Left colon (tissue), 2 donors: Measurements from ENCODE around the gene MALAT1. TPM values are rescaled to one million over a fixed set of nuclear protein-coding genes. Genes with fewer than 3 reads are reported as not detected.

Source experiments
- ATAC-seq: fragments of 200-7000 bp; cut with Tn5 transposase; one replicate; pipeline ENCODE4 v1.9.1; 2020; ENCODE audit warnings: mild to moderate bottlenecking, moderate library complexity
- DNase-seq, 2 donors: peaks; one replicate each; pipeline ENCODE4 v3.0.0-alpha.2; 2020
- intact Hi-C, 2 donors: fragments of 100-400 bp; cut with DNase I in 1 of 2; cut with micrococcal nuclease in 1 of 2; formaldehyde crosslinking; loops; one replicate each; pipeline versions ENCODE4 v1.11.2 to v1.14.0; 2022; cut with DNase I, micrococcal nuclease
- total RNA-seq, 2 donors: library from RNA; stranded (reverse); fragmentation: NEBNext Ultra II Directional; extraction: Animal tissue kit (Norgen Biotek cat#: 25700); gene quantifications; one replicate each; pipeline ENCODE4 v1.2.1, GENCODE V29; 2021
- donor health status: DM: no; HTN: no; CAD: no.
- donor health status: DM: yes; HTN: yes; CAD: no.

MALAT1 gene
- total RNA-seq, 2 donors from 2014 or later: 7,483 to 9,013 TPM

GRCh38 chr11:65493367-65494176 is 5.3 kb upstream of the MALAT1 start:
- peak; percentile 66 to 81 for DNase-seq
- intact Hi-C loops: loop anchor here in 1 of 2 donors (2.0 kb wide), 1 partner anchor 17 kb away; no protein-coding TSS in a partner anchor

GRCh38 chr11:65496304-65497140 is 2.3 kb upstream of the MALAT1 start:
- intact Hi-C loops: loop anchor here in 1 of 2 donors (5.0 kb wide), 1 partner anchor 74 kb away; the partner anchor contains the start of gene NEAT1
- DNase-seq (peak in 1 of 2 donors; percentile 28), ATAC-seq (no peak)

More at GRCh38 chr11:65493367-65494176, 5.3 kb upstream of the MALAT1 start:
- peak; percentile 10 for ATAC-seq

- DNase-seq (peak; percentile 98 to 99), ATAC-seq (peak; percentile 68)
- intact Hi-C loops: loop anchor here in 1 of 2 donors (5.0 kb wide), 1 partner anchor 75 kb away; the partner anchor contains the start of gene NEAT1
Measured at GRCh38 chr11:65497141-65498041, 1.5 kb upstream of the MALAT1 start.

GRCh38 chr11:65498042-65498726 is 661 bp upstream of the MALAT1 start:
- intact Hi-C loops: loop anchor here in 1 of 2 donors (5.0 kb wide), 1 partner anchor 76 kb away; the partner anchor contains the start of gene NEAT1
- ATAC-seq (peak; percentile 28), DNase-seq (peak; percentile 54 to 64)

DNA sequence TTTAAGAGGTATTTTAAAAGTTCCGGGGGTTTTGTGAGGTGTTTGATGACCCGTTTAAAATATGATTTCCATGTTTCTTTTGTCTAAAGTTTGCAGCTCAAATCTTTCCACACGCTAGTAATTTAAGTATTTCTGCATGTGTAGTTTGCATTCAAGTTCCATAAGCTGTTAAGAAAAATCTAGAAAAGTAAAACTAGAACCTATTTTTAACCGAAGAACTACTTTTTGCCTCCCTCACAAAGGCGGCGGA is 193 bp upstream of the MALAT1 start:
- ATAC-seq: no peak
- intact Hi-C loops: loop anchor here in 1 of 2 donors (5.0 kb wide), 1 partner anchor 76 kb away; the partner anchor contains the start of gene NEAT1
- DNase-seq: no peak

GRCh38 chr11:65499713-65500386 is 1.0 kb downstream of the MALAT1 start:
- ATAC-seq (no peak), DNase-seq (no peak)
- intact Hi-C loops: loop anchor here (5.0 kb wide), 1 partner anchor 78 kb away; the partner anchor contains the start of gene NEAT1 (in 2 of the 2)

DNA sequence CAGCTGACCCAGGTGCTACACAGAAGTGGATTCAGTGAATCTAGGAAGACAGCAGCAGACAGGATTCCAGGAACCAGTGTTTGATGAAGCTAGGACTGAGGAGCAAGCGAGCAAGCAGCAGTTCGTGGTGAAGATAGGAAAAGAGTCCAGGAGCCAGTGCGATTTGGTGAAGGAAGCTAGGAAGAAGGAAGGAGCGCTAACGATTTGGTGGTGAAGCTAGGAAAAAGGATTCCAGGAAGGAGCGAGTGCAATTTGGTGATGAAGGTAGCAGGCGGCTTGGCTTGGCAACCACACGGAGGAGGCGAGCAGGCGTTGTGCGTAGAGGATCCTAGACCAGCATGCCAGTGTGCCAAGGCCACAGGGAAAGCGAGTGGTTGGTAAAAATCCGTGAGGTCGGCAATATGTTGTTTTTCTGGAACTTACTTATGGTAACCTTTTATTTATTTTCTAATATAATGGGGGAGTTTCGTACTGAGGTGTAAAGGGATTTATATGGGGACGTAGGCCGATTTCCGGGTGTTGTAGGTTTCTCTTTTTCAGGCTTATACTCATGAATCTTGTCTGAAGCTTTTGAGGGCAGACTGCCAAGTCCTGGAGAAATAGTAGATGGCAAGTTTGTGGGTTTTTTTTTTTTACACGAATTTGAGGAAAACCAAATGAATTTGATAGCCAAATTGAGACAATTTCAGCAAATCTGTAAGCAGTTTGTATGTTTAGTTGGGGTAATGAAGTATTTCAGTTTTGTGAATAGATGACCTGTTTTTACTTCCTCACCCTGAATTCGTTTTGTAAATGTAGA is 1.7 kb downstream of the MALAT1 start:
- intact Hi-C loops: loop anchor here in 1 of 2 donors (5.0 kb wide), 1 partner anchor 78 kb away; the partner anchor contains the start of gene NEAT1
- ATAC-seq: no peak

GRCh38 chr11:65501186-65501471 is 2.3 kb downstream of the MALAT1 start:
- intact Hi-C loops: loop anchor here in 1 of 2 donors (5.0 kb wide), 1 partner anchor 79 kb away; the partner anchor contains the start of gene NEAT1
- ATAC-seq: no peak
- DNase-seq: no peak

More for the DNA sequence above, 1.7 kb downstream of the MALAT1 start:
- peak; percentile 29 to 34 for DNase-seq

GRCh38 chr11:65501472-65502273 is 2.8 kb downstream of the MALAT1 start:
- DNase-seq (peak in 1 of 2 donors; percentile 18), ATAC-seq (no peak)
- intact Hi-C loops: loop anchor here in 1 of 2 donors (5.0 kb wide), 1 partner anchor 79 kb away; the partner anchor contains the start of gene NEAT1

- ATAC-seq (no peak), DNase-seq (no peak)
- intact Hi-C loops: loop anchor here in 1 of 2 donors (5.0 kb wide), 1 partner anchor 80 kb away; the partner anchor contains the start of gene NEAT1
Measured at GRCh38 chr11:65502274-65502554, 3.4 kb downstream of the MALAT1 start.

- intact Hi-C loops: loop anchor here in 1 of 2 donors (5.0 kb wide), 1 partner anchor 80 kb away; the partner anchor contains the start of gene NEAT1
- ATAC-seq (peak; percentile 0), DNase-seq (peak in 1 of 2 donors; percentile 19)
Measured at GRCh38 chr11:65502555-65503367, 3.9 kb downstream of the MALAT1 start.

GRCh38 chr11:65503368-65503948 is 4.6 kb downstream of the MALAT1 start:
- peak in 1 of 2 donors; percentile 8 for DNase-seq
- intact Hi-C loops: loop anchor here in 1 of 2 donors (5.0 kb wide), 1 partner anchor 81 kb away; the partner anchor contains the start of gene NEAT1
- ATAC-seq: no peak

GRCh38 chr11:65503949-65504673 is 5.3 kb downstream of the MALAT1 start:
- DNase-seq (peak in 1 of 2 donors; percentile 18), ATAC-seq (peak; percentile 0)
- intact Hi-C loops: loop anchor here in 1 of 2 donors (5.0 kb wide), 1 partner anchor 82 kb away; the partner anchor contains the start of gene NEAT1
